Thyroid gland (tissue), 4 donors: ENCODE measurements around the gene KRTAP21-3.

Experiments
- POLR2A ChIP-seq, 2 donors: fragments of 450-650 bp; IDR thresholded peaks; one replicate each; pipeline ENCODE4 v1.6.1; 2017; ENCODE audit warnings: antibody characterized with exemption in 2 of 2, mild to moderate bottlenecking in 2 of 2, moderate library complexity in 1 of 2
- TF ChIP-seq, protein P1 (sequence below), 6 experiments: fragments of 200-600 bp in 3 of 6; fragments of 450-650 bp in 3 of 6; sonication (generic) in 3 of 6; IDR thresholded peaks; one replicate each; pipeline ENCODE4 v1.5.1; 2016 to 2019; ENCODE audit warnings: antibody characterized with exemption in 6 of 6, mild to moderate bottlenecking in 2 of 6, inconsistent platforms in 1 of 6, moderate library complexity in 1 of 6

DNA sequence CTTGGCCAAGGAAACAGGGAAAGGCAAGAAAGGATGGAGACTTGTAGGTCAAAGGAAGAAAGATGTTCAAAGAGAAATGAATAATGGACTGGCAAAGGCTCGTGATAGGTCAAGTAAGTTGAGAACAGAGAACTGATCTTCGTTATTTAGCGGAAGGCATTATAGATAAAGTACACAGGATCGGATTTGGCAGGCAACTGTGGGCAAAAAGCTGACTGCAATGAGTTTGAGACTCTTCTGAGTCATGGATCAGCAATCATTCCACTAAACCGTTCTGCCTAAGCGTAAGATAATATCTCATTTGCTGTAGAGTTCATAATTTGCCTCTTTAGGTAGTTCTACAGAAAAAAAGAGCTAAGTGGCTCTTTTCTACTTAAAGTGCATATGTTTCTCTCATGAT, 34.1 kb downstream of the KRTAP21-3 start:
- TF ChIP-seq, protein P1, sequence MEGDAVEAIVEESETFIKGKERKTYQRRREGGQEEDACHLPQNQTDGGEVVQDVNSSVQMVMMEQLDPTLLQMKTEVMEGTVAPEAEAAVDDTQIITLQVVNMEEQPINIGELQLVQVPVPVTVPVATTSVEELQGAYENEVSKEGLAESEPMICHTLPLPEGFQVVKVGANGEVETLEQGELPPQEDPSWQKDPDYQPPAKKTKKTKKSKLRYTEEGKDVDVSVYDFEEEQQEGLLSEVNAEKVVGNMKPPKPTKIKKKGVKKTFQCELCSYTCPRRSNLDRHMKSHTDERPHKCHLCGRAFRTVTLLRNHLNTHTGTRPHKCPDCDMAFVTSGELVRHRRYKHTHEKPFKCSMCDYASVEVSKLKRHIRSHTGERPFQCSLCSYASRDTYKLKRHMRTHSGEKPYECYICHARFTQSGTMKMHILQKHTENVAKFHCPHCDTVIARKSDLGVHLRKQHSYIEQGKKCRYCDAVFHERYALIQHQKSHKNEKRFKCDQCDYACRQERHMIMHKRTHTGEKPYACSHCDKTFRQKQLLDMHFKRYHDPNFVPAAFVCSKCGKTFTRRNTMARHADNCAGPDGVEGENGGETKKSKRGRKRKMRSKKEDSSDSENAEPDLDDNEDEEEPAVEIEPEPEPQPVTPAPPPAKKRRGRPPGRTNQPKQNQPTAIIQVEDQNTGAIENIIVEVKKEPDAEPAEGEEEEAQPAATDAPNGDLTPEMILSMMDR (IDR thresholded peaks at IDR 0.05) = no peak
- TF ChIP-seq POLR2A (IDR thresholded peaks at IDR 0.05) = no peak
